ENCODE measurements around the gene TECRL. TPM values are rescaled to one million over a fixed set of nuclear protein-coding genes. Genes with fewer than 3 reads are reported as not detected.

The TECRL gene
- total RNA-seq, 1 experiment from 2014 or later, result not detected

- TF ChIP-seq TCF7L2 (IDR thresholded peaks at IDR 0.05; ENCODE audit: borderline replicate concordance, extremely low read depth, insufficient read depth, insufficient read length) (no peak), EZH2 (IDR thresholded peaks at IDR 0.05) (no peak), ZBTB33 (IDR thresholded peaks at IDR 0.05; ENCODE audit: extremely low read depth, insufficient replicate concordance, low read length) (no peak), SP1 (IDR thresholded peaks at IDR 0.05; ENCODE audit: low read depth) (no peak), YY1 (IDR thresholded peaks at IDR 0.05; ENCODE audit: extremely low read depth, insufficient replicate concordance, low read depth, low read length) (no peak)
Measured at GRCh38 chr4:64405761-64406160, 3.5 kb downstream of the TECRL start (continued).

- H3K9me2 ChIP-seq (ENCODE audit: insufficient read depth), result no peaks in the 10 kb centered on the region
- H3K79me2 ChIP-seq (ENCODE audit: insufficient read depth, low read length), result no peaks in the 10 kb centered on the region
- H3K4me2 ChIP-seq (ENCODE audit: low read length), result no peak overlapping the region
- ATAC-seq (no peak), DNase-seq (ENCODE audit: low read depth, low spot score) (no peak)
- H3K9ac ChIP-seq (ENCODE audit: low read length), result no peak overlapping the region
- no peak overlapping the region for H3K27ac ChIP-seq (ENCODE audit: low read depth, low read length)
- no peaks in the 10 kb centered on the region for H4K20me1 ChIP-seq (ENCODE audit: insufficient read depth)
- ChIA-PET CTCF (no interaction called here), POLR2A (no interaction called here), RAD21 (ENCODE audit: low non-redundant PET in 1 of 2, low total read pairs in 2 of 2, uncharacterized antibody in 2 of 2, unreplicated experiment in 2 of 2) (no interaction called here)
- no peaks in the 10 kb centered on the region for H3K27me3 ChIP-seq (ENCODE audit: insufficient read depth, low read length)
- no peak overlapping the region for H2AFZ ChIP-seq (ENCODE audit: low read depth, low read length, poor library complexity, severe bottlenecking)
- no peaks in the 10 kb centered on the region for H3K36me3 ChIP-seq (ENCODE audit: control insufficient read depth in 1 of 2, insufficient read depth in 2 of 2, low read length in 2 of 2)
- intact Hi-C loops (cut with micrococcal nuclease), result no loop called here
- BruUV-seq (replicated peaks), result no TSS peak
- H3K9me3 ChIP-seq (ENCODE audit: control insufficient read depth in 1 of 2, insufficient read depth in 1 of 2, low read depth in 1 of 2, low read length in 2 of 2), result peaks cover 3 to 4% of the 10 kb centered on the region in 2 experiments; a peak in 2 of 4 replicates
- H3K4me1 ChIP-seq (ENCODE audit: control insufficient read depth in 1 of 2, insufficient read depth in 2 of 2, low read length in 2 of 2), result no peaks in the 10 kb centered on the region
- no peak overlapping the region for H3K4me3 ChIP-seq (replicated peaks in 1 of 2; ENCODE audit: low read depth in 1 of 2, low read length in 2 of 2)
- TF ChIP-seq EGR1 (IDR thresholded peaks at IDR 0.05; ENCODE audit: low read depth) (no peak), ZFX (IDR thresholded peaks at IDR 0.05) (no peak), ZBTB33 (IDR thresholded peaks at IDR 0.05; ENCODE audit: extremely low read depth, insufficient replicate concordance, low read length) (no peak), CTCF (IDR thresholded peaks at IDR 0.05 in 2 of 3, conservative IDR thresholded peaks at IDR 0.05 in 1 of 3; ENCODE audit: borderline replicate concordance in 1 of 3, insufficient read depth in 1 of 3, low read depth in 2 of 3, low read length in 2 of 3) (no peak), MAX (IDR thresholded peaks at IDR 0.05) (no peak), SP1 (IDR thresholded peaks at IDR 0.05; ENCODE audit: low read depth) (no peak), CBX3 (IDR thresholded peaks at IDR 0.05; ENCODE audit: low read depth) (no peak), CEBPB (IDR thresholded peaks at IDR 0.05; ENCODE audit: low read depth) (no peak), JUND (IDR thresholded peaks at IDR 0.05) (no peak), ELF1 (IDR thresholded peaks at IDR 0.05; ENCODE audit: borderline replicate concordance, low read depth) (no peak), RAD21 (IDR thresholded peaks at IDR 0.05; ENCODE audit: low read depth) (no peak), POLR2A (IDR thresholded peaks at IDR 0.05; ENCODE audit: borderline replicate concordance, extremely low read depth, insufficient read depth, insufficient read length) (no peak), EZH2 (IDR thresholded peaks at IDR 0.05) (no peak), YY1 (IDR thresholded peaks at IDR 0.05; ENCODE audit: extremely low read depth, insufficient replicate concordance, low read depth, low read length) (no peak), FOSL1 (IDR thresholded peaks at IDR 0.05; ENCODE audit: low read depth) (no peak), TCF7L2 (IDR thresholded peaks at IDR 0.05; ENCODE audit: borderline replicate concordance, extremely low read depth, insufficient read depth, insufficient read length) (no peak), ATF3 (IDR thresholded peaks at IDR 0.05) (no peak)
Measured at GRCh38 chr4:64402684-64403083, 6.6 kb downstream of the TECRL start.

Measured in HCT116 (cell line).